ENCODE data around the gene MYO3B.

The MYO3B gene

DNA sequence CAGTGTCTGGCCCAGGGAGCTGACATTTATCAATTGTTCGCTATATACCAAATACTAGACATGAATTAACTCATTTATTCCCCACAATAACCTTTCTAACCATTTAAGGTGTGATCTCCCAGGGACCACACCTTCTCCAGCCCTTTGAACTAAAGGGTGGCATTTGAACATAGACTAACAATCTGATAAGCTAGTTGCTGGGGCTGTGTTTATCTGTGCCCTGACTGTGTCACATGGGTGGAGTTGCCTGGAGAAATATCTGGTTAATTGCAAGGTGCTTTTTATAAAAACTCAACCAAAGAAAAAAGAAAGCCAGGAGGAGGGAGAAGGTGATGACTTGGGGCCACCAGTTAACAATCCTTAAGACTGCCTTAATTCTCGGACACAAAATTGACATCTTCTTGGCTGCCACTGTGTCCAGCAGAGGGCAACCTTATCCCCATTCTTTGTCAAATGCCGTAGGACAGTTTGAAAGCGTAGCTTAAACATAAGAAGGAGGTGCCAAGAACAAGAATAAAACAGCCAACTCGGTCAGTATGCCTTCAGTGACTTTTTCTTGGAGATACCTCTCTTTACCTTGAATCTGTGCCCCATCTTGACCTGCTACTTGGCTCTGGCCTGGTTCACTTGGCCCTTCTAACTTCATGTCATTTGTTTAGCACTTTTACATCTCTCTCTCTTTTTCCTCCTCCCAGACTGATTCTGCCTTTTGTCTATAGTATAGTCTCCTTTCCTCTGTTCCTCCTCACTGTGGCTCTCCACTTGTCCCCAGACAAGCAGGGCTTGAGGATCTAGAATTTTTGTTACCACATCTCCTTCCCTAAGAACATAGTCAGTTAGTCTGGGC, 183.4 kb downstream of the MYO3B start:
- DNase-seq (ENCODE audit: low read depth in 1 of 2, low spot score in 1 of 2), result peak in 1 of 2 donors; percentile 5

GRCh38 chr2:170362313-170362870, 184.4 kb downstream of the MYO3B start:
- DNase-seq (ENCODE audit: low read depth in 1 of 2, low spot score in 1 of 2), result no peak

DNA sequence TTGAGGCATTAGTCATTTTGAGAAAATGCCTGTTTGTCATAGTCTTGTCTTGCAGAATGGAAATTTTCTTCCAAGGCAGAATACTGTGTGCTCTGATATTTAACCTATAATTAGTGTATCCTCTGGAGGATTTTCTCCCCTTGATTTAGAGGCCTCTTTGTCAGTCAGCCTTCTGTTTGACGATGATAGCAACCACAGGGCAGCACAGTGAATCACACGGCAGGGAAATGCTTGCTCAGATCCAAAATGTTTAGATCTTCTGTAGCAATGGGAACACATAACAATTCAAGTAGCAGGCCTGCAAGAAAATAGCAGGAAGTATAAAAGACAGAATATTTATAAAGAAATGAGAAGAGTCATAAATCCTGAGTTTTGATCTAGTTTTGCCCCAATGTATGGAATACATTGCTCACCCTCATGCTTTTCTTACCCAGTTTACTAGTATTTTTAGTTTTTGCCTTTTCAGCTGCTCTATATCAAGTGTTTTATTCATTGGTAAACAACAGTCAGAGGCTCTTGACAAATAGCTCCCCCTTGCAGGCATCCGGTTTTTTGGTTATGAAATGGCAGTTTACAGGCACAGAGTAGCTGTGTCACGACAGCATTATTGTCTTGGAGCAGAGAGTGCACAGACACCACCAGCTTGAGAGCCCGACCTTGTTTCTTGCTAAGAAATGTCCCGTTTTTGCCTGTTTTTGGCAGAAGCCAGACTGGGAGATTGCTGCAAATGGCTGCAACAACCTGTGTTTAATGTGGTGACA, 185.1 kb downstream of the MYO3B start:
- DNase-seq (ENCODE audit: low read depth in 1 of 2, low spot score in 1 of 2), result no peak

- DNase-seq (ENCODE audit: low read depth in 1 of 2, low spot score in 1 of 2), result no peak
Observed at GRCh38 chr2:170365003-170365402, 187.1 kb downstream of the MYO3B start.

GRCh38 chr2:170365686-170366085, 187.7 kb downstream of the MYO3B start:
- no peak for DNase-seq (ENCODE audit: low read depth in 1 of 2, low spot score in 1 of 2)

DNA sequence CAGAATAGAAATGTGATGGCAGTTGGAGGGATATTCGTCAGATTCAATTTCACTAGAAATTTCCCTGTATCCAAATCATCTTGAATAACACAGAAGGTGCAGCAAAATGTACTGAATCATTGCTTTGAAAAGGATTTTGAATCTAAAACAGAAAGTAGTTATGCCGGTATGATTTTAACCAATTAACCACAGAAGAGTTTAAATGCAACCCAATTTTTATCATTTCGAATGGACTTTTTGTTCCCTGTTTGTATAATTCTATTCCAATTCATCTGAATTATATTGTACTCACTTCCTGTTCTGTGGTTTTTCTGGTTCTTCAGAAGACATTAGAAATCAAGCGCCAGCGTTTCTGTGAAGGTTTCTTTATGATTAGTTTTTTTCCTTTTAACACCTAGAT, 190.4 kb downstream of the MYO3B start:
- no peak for DNase-seq (ENCODE audit: low read depth in 1 of 2, low spot score in 1 of 2)

DNA sequence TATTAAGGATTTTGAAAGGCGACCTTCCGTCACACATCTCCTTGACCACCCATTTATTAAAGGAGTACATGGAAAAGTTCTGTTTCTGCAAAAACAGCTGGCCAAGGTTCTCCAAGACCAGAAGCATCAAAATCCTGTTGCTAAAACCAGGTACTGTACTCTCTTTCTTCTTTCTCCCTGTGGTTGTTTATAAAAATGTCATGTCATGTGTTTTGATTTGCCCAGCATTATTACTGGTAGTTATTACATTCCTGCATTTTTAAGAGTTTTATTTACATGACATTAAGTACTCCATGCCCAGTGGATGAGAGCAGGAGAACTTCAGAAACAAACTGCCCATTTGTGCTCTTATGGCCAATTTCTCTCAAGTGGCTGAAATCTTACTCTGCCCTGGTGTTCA, 191.3 kb downstream of the MYO3B start:
- no peak for DNase-seq (ENCODE audit: low read depth in 1 of 2, low spot score in 1 of 2)

DNA sequence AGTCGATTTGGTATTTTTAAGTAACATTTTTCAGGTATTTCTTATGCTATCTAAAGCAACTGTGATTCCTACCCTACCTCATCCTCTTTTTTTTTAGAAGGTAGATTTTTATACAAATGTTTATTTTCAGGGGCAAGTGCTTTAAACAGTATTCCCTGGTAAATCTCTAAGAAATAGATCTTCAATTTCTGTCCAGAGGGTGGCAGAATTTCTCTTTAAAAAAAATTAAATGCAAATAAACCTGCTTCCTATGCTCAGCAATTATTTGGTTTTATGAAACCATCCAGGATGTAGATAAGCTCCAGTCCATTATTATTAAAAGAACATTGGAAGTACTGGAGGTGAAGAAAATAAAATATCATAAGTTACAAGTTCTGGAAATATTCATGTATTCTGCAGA, 191.9 kb downstream of the MYO3B start:
- DNase-seq (ENCODE audit: low read depth in 1 of 2, low spot score in 1 of 2), result no peak

GRCh38 chr2:170371231-170371998, 193.5 kb downstream of the MYO3B start:
- DNase-seq (ENCODE audit: low read depth in 1 of 2, low spot score in 1 of 2), result no peak

DNA sequence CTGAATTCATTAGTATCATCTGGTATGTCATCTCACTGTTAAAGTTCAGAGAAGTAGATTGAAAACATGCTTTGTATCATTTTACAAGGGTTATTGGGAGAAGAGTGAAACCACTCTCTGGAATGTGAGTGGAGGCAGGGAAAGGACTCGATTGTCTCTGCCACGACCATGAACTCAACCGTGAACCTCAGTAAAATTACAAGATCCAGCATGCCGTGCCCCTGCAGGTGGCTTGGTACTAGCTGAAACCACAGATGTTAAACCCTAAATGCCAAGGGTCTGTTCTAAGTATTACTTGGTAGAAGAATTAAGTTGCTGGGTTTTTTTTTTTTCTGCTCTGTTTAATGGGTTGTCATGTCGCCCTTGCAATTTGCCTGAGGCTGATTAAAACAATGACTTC, 197.2 kb downstream of the MYO3B start:
- DNase-seq (ENCODE audit: low read depth in 1 of 2, low spot score in 1 of 2), result no peak

GRCh38 chr2:170377500-170378207, 199.7 kb downstream of the MYO3B start:
- DNase-seq (ENCODE audit: low read depth in 1 of 2, low spot score in 1 of 2), result no peak

DNA sequence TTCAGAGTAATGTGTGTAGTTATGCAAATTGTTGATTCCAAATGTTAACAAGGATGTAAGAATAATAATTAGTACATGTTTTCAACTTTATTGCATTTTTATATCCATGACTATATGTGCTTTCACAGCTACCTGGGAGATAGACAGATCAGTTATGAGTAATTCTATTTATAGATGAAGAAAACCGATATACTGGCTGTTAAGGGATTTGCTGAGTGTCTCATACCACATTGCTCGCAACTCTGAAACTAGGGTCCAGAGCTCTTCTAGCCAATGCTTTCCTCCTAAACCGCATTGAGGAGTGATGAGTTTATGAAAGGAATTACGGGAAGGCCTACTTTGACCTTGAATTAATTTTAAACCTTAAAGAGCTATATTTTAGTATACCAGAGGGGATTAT, 202.3 kb downstream of the MYO3B start:
- no peak for DNase-seq (ENCODE audit: low read depth in 1 of 2, low spot score in 1 of 2)

GRCh38 chr2:170381678-170382077, 203.7 kb downstream of the MYO3B start:
- no peak for DNase-seq (ENCODE audit: low read depth in 1 of 2, low spot score in 1 of 2)

- no peak for DNase-seq (ENCODE audit: low read depth in 1 of 2, low spot score in 1 of 2)
Observed at GRCh38 chr2:170386554-170386953, 208.6 kb downstream of the MYO3B start.

- no peak for DNase-seq (ENCODE audit: low read depth in 1 of 2, low spot score in 1 of 2)
Observed at GRCh38 chr2:170391018-170391417, 213.1 kb downstream of the MYO3B start.

- no peak for DNase-seq (ENCODE audit: low read depth in 1 of 2, low spot score in 1 of 2)
Observed at GRCh38 chr2:170391697-170392096, 213.8 kb downstream of the MYO3B start.

GRCh38 chr2:170393861-170394498, 216.0 kb downstream of the MYO3B start:
- DNase-seq (ENCODE audit: low read depth in 1 of 2, low spot score in 1 of 2), result no peak

DNA sequence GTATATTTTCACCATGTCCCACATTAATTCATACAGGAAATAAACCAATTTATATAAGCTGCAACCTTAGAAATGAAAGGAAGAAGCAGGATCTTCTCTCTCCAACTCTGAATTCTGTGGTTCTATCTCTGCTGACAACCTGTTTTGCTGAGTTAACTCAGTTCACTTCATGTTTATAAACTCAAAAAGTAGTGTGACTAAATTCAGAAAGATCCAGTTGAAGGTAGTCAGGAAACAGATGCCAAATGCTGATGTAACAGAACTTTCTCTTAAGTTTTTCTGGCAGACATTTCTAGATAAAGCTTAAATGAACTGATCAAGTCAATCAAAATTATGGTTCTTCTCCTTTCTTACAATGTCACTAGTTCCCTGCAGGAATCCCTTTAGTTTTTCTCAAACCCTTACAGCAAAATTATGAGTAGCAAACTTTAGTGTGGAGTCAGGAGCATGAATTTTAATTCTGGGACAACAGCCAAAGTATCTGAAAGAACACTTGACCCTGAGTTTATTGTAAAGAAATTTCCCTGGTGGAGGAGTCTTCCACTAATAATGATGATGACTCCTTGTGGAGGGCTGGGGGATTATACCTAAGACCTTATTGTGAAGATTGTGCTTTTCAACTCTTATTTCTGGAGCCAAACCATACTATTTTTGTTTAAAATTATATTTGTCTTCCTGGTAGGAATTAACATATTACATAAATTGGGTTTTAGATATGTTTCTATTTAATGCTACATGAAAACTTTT, 216.9 kb downstream of the MYO3B start:
- DNase-seq (ENCODE audit: low read depth in 1 of 2, low spot score in 1 of 2), result no peak

GRCh38 chr2:170396799-170397459, 219.0 kb downstream of the MYO3B start:
- no peak for DNase-seq (ENCODE audit: low read depth in 1 of 2, low spot score in 1 of 2)

Measured in stimulated activated CD4-positive, alpha-beta T cell treated with anti-CD3 and anti-CD28 coated beads, Interleukin-15, amount 100 ng/mL, for 1 hour (primary cell).